Measurements from ENCODE around the gene SMPD4.
"Not testable (repeated sequence)": the region's sequence is repeated elsewhere in the genome, so short reads cannot be mapped to it uniquely, and the experiment has no call there.

Gene SMPD4

GRCh38 chr2:130152816-130153595, 28.4 kb downstream of the SMPD4 start:
- peaks cover 2% of the 10 kb centered on the region for H3K4me1 ChIP-seq
- H3K27me3 ChIP-seq (ENCODE audit: control insufficient read depth, insufficient read depth, low read length): no peaks in the 10 kb centered on the region
- no peaks in the 10 kb centered on the region for H3K79me2 ChIP-seq
- H3K9ac ChIP-seq: no peak overlapping the region
- no peaks in the 10 kb centered on the region for H3K36me3 ChIP-seq (ENCODE audit: control insufficient read depth, insufficient read depth, low read length)
- no peak overlapping the region for H3K4me2 ChIP-seq (ENCODE audit: low read length)
- no peak overlapping the region for H3K4me3 ChIP-seq (ENCODE audit: low read depth, low read length)
- no peak overlapping the region for H2AFZ ChIP-seq
- H3K27ac ChIP-seq: no peak overlapping the region
- TF ChIP-seq, protein P1, sequence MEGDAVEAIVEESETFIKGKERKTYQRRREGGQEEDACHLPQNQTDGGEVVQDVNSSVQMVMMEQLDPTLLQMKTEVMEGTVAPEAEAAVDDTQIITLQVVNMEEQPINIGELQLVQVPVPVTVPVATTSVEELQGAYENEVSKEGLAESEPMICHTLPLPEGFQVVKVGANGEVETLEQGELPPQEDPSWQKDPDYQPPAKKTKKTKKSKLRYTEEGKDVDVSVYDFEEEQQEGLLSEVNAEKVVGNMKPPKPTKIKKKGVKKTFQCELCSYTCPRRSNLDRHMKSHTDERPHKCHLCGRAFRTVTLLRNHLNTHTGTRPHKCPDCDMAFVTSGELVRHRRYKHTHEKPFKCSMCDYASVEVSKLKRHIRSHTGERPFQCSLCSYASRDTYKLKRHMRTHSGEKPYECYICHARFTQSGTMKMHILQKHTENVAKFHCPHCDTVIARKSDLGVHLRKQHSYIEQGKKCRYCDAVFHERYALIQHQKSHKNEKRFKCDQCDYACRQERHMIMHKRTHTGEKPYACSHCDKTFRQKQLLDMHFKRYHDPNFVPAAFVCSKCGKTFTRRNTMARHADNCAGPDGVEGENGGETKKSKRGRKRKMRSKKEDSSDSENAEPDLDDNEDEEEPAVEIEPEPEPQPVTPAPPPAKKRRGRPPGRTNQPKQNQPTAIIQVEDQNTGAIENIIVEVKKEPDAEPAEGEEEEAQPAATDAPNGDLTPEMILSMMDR (IDR thresholded peaks at IDR 0.05): no peak
- H3K9me3 ChIP-seq (ENCODE audit: control insufficient read depth, low read length): no peaks in the 10 kb centered on the region

DNA sequence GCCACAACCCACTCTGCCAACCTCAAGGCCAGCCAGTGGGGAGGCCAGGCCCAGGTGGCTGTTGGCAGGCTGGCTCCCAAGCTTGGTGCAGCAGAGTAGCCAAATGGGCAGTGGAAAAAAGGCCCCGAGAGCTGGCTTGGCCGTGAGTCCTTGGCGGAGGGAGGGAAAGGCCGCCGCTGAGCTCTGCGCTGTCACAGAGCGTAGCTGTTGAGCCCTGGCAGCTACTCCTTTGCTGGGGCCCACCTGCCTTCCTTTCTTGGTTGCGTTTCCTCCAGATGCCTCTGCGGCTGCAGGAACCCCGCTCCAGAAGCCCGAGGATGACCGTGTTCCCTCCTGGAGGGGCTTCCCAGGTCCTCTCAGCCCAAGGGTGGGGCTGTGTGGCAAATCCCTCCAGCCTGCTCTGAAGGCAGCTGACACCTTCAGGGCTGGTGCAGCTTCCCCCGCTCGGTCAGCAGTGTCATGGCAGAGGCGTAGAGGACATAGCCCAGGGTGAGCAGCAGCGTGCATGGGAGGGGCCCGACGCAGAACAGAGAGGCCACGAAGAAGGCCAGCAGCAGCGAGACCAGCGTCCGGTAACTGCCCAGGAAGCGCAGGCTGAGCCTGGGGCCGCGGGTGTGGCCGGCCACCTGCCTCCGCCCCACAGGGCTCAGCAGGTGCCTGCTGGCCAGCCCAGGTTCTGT, 29.1 kb downstream of the SMPD4 start:
- H3K9ac ChIP-seq; H3K4me2 ChIP-seq (ENCODE audit: low read length); H3K36me3 ChIP-seq (ENCODE audit: control insufficient read depth, insufficient read depth, low read length); H3K9me3 ChIP-seq (ENCODE audit: control insufficient read depth, low read length); H3K27me3 ChIP-seq (ENCODE audit: control insufficient read depth, insufficient read depth, low read length); H2AFZ ChIP-seq; H3K4me1 ChIP-seq; H3K4me3 ChIP-seq (ENCODE audit: low read depth, low read length); H3K27ac ChIP-seq; H3K79me2 ChIP-seq: not testable (repeated sequence)

DNA sequence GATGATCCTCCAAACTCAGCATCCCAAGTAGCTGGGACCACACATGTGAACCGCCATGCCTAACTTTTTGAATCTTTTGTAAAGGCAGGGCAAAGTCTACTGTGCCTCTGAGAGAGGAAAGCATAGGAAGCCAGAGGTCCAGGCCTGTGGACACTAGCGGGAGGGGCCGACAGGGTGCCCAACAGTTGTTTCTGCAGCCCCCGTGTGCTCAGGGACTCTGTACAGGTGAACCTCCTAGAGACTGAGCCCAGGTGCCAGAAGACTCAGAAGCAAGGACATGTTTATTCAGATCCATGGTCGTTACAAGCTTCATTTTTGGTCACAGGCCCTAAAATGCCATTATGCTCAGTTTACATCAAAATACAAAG, 30.3 kb downstream of the SMPD4 start:
- not testable (repeated sequence) for H3K9me3 ChIP-seq (ENCODE audit: control insufficient read depth, low read length); H3K4me3 ChIP-seq (ENCODE audit: low read depth, low read length); H3K9ac ChIP-seq; H3K79me2 ChIP-seq; H3K4me1 ChIP-seq; H2AFZ ChIP-seq; H3K4me2 ChIP-seq (ENCODE audit: low read length); H3K36me3 ChIP-seq (ENCODE audit: control insufficient read depth, insufficient read depth, low read length); H3K27me3 ChIP-seq (ENCODE audit: control insufficient read depth, insufficient read depth, low read length); H3K27ac ChIP-seq

DNA sequence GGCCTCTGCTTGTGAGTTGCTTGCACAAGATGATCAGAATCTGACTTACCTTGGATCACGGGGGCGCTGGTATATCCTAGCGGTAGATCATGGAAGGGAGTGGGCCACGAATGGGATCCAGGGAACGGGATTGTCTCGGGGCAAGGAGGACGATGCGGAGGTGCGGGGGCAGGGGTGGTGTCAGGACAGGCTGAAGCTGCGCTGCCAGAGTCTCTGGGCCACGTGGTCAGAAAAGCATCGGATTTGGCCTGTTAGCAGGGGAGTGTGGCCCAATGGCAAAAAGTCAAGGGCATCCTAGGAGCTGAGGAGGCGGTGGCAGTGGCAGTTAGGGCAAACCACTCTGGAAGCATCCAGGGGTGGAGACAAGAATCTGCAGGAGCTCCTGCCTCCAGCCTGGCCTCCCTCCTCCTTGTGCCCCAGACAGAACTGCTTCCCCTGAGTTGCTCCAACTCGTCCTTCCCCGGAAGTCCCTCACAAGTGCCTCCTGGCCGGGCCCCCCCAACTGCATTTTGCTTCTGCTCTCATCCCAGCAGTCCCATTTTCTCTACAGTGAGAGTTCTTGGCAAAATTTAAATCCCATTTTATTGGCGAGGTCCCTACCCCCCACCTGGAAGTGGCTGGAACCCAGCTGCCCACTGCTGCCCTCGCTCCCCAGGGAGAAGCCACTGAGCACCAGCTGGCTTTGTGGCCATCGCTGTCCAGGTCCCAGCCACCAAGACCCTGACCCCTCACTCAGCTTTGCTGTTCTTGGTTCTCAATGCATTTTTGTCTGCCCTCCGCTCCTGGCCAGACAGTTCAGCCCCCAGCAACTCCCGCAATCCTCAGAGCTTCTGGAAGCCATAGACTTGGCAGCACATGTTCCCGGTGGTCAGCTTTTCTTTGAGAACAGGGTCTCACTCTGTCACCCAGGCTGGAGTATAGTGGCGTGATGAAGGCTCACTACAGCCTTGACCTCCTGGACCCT, 30.9 kb downstream of the SMPD4 start:
- H3K9me3 ChIP-seq (ENCODE audit: control insufficient read depth, low read length): no peaks in the 10 kb centered on the region
- H2AFZ ChIP-seq: no peak overlapping the region
- no peaks in the 10 kb centered on the region for H3K27me3 ChIP-seq (ENCODE audit: control insufficient read depth, insufficient read depth, low read length)
- no peak overlapping the region for H3K27ac ChIP-seq
- TF ChIP-seq, protein P1 (IDR thresholded peaks at IDR 0.05): no peak
- H3K36me3 ChIP-seq (ENCODE audit: control insufficient read depth, insufficient read depth, low read length): no peaks in the 10 kb centered on the region
- H3K4me1 ChIP-seq: peaks cover under 1% of the 10 kb centered on the region
- H3K79me2 ChIP-seq: no peaks in the 10 kb centered on the region
- no peak overlapping the region for H3K4me2 ChIP-seq (ENCODE audit: low read length)
- no peak overlapping the region for H3K9ac ChIP-seq
- H3K4me3 ChIP-seq (ENCODE audit: low read depth, low read length): no peak overlapping the region

DNA sequence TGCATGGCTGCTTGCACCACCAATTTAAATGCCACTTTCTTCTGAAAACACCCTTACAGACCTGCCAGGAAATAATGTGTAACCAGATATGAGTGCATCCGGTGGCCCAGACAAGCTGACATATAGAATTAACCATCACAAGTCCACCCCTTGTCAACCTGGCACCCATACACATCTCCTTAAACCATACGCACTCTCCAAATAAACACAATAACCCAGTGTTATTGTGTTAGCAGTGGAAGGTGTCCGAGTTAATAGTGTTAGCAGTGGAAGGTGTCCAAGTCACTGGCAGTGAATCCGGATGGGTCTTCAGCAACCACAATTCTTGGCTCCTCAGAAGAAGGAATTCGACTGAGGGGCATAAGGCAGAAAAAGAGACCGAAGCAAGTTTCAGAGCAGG, 32.9 kb downstream of the SMPD4 start:
- H3K4me1 ChIP-seq; H3K4me2 ChIP-seq (ENCODE audit: low read length); H3K4me3 ChIP-seq (ENCODE audit: low read depth, low read length); H3K79me2 ChIP-seq; H3K27ac ChIP-seq; H3K9me3 ChIP-seq (ENCODE audit: control insufficient read depth, low read length); H3K9ac ChIP-seq; H3K36me3 ChIP-seq (ENCODE audit: control insufficient read depth, insufficient read depth, low read length); H2AFZ ChIP-seq; H3K27me3 ChIP-seq (ENCODE audit: control insufficient read depth, insufficient read depth, low read length): not testable (repeated sequence)

- not testable (repeated sequence) for H3K9me3 ChIP-seq (ENCODE audit: control insufficient read depth, low read length); H3K27me3 ChIP-seq (ENCODE audit: control insufficient read depth, insufficient read depth, low read length); H3K4me1 ChIP-seq; H3K36me3 ChIP-seq (ENCODE audit: control insufficient read depth, insufficient read depth, low read length); H3K9ac ChIP-seq; H3K79me2 ChIP-seq
- Histone ChIP-seq H3K27ac (peak within 1 kb of the TSS; percentile 62), H2AFZ (peak within 1 kb of the TSS; percentile 83), H3K4me2 (ENCODE audit: low read length) (peak within 1 kb of the TSS; percentile 47), H3K4me3 (ENCODE audit: low read depth, low read length) (peak within 1 kb of the TSS; percentile 34)
These were observed 36.4 kb downstream of the SMPD4 start, which contains the start of gene CCDC74B for GRCh38 chr2:130145006-130145414. Gene CCDC74B, minus strand, starts transcription at chr2:130145112. Its CDS starts 116 bp downstream, at chr2:130144996.

DNA sequence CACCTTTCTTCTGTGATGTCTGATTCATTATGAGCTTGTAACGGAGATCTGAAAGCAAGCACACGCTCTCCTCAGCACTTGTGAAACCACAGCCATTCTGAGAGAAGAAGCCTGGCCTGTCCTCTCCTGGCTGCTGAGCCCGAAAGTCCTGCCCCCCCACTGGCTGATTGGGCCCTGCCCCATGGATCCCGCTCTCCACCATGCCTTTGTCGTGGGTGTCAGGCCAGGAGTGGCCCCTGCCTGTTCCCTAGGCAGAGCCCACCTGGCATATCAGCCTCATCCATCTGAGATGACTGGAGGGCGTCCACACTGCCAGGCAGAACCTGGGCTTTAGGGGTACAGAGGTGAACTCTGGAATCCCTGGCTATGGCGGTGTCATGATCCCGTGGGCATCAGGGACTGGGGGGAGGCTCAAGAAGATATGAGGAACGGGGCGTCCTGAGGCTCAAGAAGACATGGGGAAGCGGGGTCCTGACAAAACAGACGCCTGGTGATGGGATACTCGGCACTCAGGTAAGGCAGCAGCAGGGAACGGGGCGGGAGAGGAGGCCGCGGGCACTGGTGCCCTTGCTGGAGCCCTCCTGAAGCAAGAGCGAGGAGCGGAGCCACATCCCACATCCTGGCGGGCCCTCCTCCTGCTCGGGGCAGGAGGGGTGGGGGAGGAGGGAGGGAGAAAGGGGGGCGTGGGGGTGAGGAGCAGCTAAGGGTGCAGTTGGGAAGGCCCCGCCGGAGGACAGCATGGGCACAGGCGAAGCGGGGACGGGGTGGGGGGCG, 37.9 kb downstream of the SMPD4 start:
- H3K9me3 ChIP-seq (ENCODE audit: control insufficient read depth, low read length); H3K36me3 ChIP-seq (ENCODE audit: control insufficient read depth, insufficient read depth, low read length); H3K27ac ChIP-seq; H3K79me2 ChIP-seq; H3K9ac ChIP-seq; H3K27me3 ChIP-seq (ENCODE audit: control insufficient read depth, insufficient read depth, low read length); H3K4me1 ChIP-seq: not testable (repeated sequence)
- H2AFZ ChIP-seq: peak overlapping the region; percentile 53
- H3K4me3 ChIP-seq (ENCODE audit: low read depth, low read length): peak overlapping the region; percentile 16
- H3K4me2 ChIP-seq (ENCODE audit: low read length): peak overlapping the region; percentile 59

DNA sequence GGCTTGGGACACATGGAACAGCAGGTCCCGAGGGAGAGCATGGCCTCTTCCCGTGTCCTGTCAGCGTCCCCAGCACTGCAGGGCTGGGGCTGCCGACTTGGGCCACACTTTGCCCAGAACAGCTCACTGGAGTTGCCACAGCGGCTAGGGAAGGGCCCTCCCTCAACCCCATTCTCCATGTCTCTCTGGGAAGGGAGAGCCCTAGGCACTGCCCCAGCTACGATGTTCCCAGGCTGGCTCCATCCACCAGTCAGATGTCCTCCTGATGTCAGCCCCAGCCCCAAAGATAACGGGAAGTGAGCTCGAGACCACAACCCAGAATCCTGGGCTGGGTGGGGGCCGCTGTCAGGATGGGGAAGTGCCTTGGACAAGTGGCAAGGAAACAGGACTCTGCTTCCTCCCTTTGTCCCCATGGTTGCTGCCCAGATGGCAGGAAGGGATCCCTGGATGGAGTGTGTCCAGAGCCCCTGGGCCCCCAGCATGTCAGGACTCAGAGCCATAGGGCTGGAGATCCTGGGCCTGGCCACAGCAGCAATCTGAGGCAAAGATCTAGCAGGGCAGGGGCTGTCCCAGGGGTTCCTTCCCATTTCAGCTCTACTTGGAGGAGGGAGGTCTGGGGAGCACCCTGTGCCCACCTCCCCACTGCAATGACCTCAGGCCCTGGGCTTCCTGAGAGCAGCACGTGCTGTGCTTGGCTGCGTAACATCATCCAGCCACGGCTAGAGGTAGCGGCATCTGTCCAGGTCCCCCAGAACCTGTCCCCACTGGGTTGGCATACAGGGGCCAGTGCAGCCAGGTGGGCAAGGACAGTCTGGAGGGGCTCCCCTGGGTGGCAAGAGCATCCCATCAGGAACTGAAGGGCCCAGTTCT, 38.8 kb downstream of the SMPD4 start:
- H3K4me3 ChIP-seq (ENCODE audit: low read depth, low read length); H3K4me1 ChIP-seq; H3K27me3 ChIP-seq (ENCODE audit: control insufficient read depth, insufficient read depth, low read length); H3K9me3 ChIP-seq (ENCODE audit: control insufficient read depth, low read length); H3K9ac ChIP-seq; H3K4me2 ChIP-seq (ENCODE audit: low read length); H3K79me2 ChIP-seq; H2AFZ ChIP-seq; H3K27ac ChIP-seq; H3K36me3 ChIP-seq (ENCODE audit: control insufficient read depth, insufficient read depth, low read length): not testable (repeated sequence)

Data from parathyroid adenoma (tissue), 2 donors.